ENCODE data around the gene CDC42BPG. TPM values are rescaled to one million over a fixed set of nuclear protein-coding genes. Genes with fewer than 3 reads are reported as not detected.

Gene CDC42BPG
- total and polyA plus RNA-seq, 9 of the 15 experiments (the other 6 are each of a cell fraction or from before 2014, with no cell fraction given) = 0.04 to 8.8 (median 2.1) TPM

GRCh38 chr11:64877390-64878222 is 33.2 kb upstream of the CDC42BPG start:
- Histone ChIP-seq H3K9me1 (ENCODE audit: control insufficient read depth, insufficient read depth, low read length) (no peaks in the 10 kb centered on the region), H3K9me3 (replicated peaks; ENCODE audit: control insufficient read depth, insufficient read depth, low read depth, low read length) (no peaks in the 10 kb centered on the region), H2AFZ (ENCODE audit: low read depth, low read length) (peak overlapping the region; percentile 92), H3K4me2 (ENCODE audit: insufficient read depth, low read length) (peak overlapping the region; percentile 95), H3K79me2 (ENCODE audit: control insufficient read depth, insufficient read depth, low read length) (peaks cover 56% of the 10 kb centered on the region), H3K4me1 (replicated peaks in 1 of 2; ENCODE audit: control insufficient read depth in 2 of 2, insufficient read depth in 2 of 2, low read length in 2 of 2) (peaks cover 26 to 57% of the 10 kb centered on the region in 2 experiments), H3K27me3 (ENCODE audit: control insufficient read depth in 2 of 2, insufficient read depth in 2 of 2, low read length in 2 of 2) (no peaks in the 10 kb centered on the region), H3K4me3 (peak overlapping the region; percentile 71), H3K36me3 (ENCODE audit: control insufficient read depth, insufficient read depth, low read length) (peaks cover 27% of the 10 kb centered on the region; the same call in 2 of the 3 replicates), H3K27ac (ENCODE audit: extremely low read depth, low read depth, low read length) (peak overlapping the region; percentile 57), H4K20me1 (replicated peaks; ENCODE audit: control insufficient read depth, insufficient read depth, low read length) (peaks cover 14% of the 10 kb centered on the region; the same call in 1 of the 2 replicates), H3K9ac (ENCODE audit: insufficient read depth in 1 of 2, low read depth in 2 of 2, low read length in 2 of 2) (peak overlapping the region; percentile 70 to 99)
- WGBS (ENCODE audit: insufficient coverage, low coverage, missing lambda C conversion rate) = under 1% methylated on average over 31 of the region's 41 CpGs
- ATAC-seq (peak; percentile 11), DNase-seq (ENCODE audit: extremely low read depth in 1 of 4, low spot score in 3 of 4) (peak in 3 of 4 experiments; percentile 35 to 53 (median 48)), FAIRE-seq (no peak)
- in situ Hi-C loops (cut with MboI) = no loop called here
- CTCF ChIA-PET (ENCODE audit: low intra/inter-chr PET ratio) = no interaction called here
- BruUV-seq (replicated peaks) = no TSS peak
- intact Hi-C loops (cut with micrococcal nuclease) = no loop called here
- POLR2A ChIA-PET = interaction anchor here (0.5 to 9.0 kb wide), 17 partner anchors 12 to 600 kb away, joined by 3 to 109 read pairs (median 4); partner anchors contain the start of gene RASGRP2
- TF ChIP-seq KDM5B (IDR thresholded peaks at IDR 0.05; ENCODE audit: insufficient replicate concordance, low read depth, low read length) (peak; percentile 13), ARID4B (CRISPR knock-in tag; IDR thresholded peaks at IDR 0.05) (0 out of 2 replicates have a peak, but pooled peaks have one; percentile 88), SMARCC2 (IDR thresholded peaks at IDR 0.05; ENCODE audit: low read depth) (no peak), NRF1 (conservative IDR thresholded peaks at IDR 0.05 in 1 of 2, IDR thresholded peaks at IDR 0.05 in 1 of 2) (no peak), NR3C1 (CRISPR knock-in tag; IDR thresholded peaks at IDR 0.05) (peak; percentile 23; the same call in 1 of the 2 replicates), NR1H2 (CRISPR knock-in tag; IDR thresholded peaks at IDR 0.05) (peak; percentile 86; the same call in 1 of the 2 replicates), CBFB (CRISPR knock-in tag; IDR thresholded peaks at IDR 0.05) (peak; percentile 75; the same call in 1 of the 2 replicates), YBX1 (IDR thresholded peaks at IDR 0.05) (no peak), ZNF347 (CRISPR knock-in tag; IDR thresholded peaks at IDR 0.05; ENCODE audit: low read depth) (no peak), ZNF253 (CRISPR knock-in tag; conservative IDR thresholded peaks at IDR 0.05) (no peak), SAP30 (IDR thresholded peaks at IDR 0.05; ENCODE audit: borderline replicate concordance, insufficient read depth, low read depth, low read length, poor library complexity, severe bottlenecking) (peak; percentile 90)
- TF ChIP-seq, protein P1, sequence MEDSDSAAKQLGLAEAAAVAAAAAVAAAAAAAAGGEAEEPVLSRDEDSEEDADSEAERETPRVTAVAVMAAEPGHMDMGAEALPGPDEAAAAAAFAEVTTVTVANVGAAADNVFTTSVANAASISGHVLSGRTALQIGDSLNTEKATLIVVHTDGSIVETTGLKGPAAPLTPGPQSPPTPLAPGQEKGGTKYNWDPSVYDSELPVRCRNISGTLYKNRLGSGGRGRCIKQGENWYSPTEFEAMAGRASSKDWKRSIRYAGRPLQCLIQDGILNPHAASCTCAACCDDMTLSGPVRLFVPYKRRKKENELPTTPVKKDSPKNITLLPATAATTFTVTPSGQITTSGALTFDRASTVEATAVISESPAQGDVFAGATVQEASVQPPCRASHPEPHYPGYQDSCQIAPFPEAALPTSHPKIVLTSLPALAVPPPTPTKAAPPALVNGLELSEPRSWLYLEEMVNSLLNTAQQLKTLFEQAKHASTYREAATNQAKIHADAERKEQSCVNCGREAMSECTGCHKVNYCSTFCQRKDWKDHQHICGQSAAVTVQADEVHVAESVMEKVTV (CRISPR knock-in tag; IDR thresholded peaks at IDR 0.05) = no peak
- TF ChIP-seq, protein P2, sequence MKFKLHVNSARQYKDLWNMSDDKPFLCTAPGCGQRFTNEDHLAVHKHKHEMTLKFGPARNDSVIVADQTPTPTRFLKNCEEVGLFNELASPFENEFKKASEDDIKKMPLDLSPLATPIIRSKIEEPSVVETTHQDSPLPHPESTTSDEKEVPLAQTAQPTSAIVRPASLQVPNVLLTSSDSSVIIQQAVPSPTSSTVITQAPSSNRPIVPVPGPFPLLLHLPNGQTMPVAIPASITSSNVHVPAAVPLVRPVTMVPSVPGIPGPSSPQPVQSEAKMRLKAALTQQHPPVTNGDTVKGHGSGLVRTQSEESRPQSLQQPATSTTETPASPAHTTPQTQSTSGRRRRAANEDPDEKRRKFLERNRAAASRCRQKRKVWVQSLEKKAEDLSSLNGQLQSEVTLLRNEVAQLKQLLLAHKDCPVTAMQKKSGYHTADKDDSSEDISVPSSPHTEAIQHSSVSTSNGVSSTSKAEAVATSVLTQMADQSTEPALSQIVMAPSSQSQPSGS (CRISPR knock-in tag; IDR thresholded peaks at IDR 0.05) = peak; percentile 31; the same call in 1 of the 2 replicates

All from K562 (cell line).